Transverse colon (tissue), 4 donors: ENCODE measurements around the gene USF1.

Experiments used
- CTCF ChIP-seq, 5 experiments: fragments of 200-600 bp in 3 of 5; fragments of 450-650 bp in 2 of 5; sonication (generic) in 3 of 5; IDR thresholded peaks; 1 replicate in 2 of 5; 2 replicates in 3 of 5; pipeline ENCODE4 v1.5.1; 2016 to 2017; ENCODE audit warnings: antibody characterized with exemption in 5 of 5, inconsistent platforms in 3 of 5, mild to moderate bottlenecking in 2 of 5, moderate library complexity in 1 of 5
- POLR2A ChIP-seq: fragments of 450-650 bp; IDR thresholded peaks from one replicate; pipeline ENCODE4 v1.6.1; 2016; ENCODE audit warnings: antibody characterized with exemption, mild to moderate bottlenecking, moderate library complexity
- POLR2AphosphoS5 ChIP-seq, 3 donors: sonication (generic); formaldehyde crosslinking; IDR thresholded peaks; one replicate each; pipeline ENCODE4 v1.6.1; 2016; ENCODE audit warnings: antibody characterized with exemption in 3 of 3

GRCh38 chr1:161088587-161089110, 42.9 kb upstream of the USF1 start:
- TF ChIP-seq CTCF (IDR thresholded peaks at IDR 0.05) (no peak), POLR2A (no peak), POLR2AphosphoS5 (IDR thresholded peaks at IDR 0.05) (no peak)
